Measurements from ENCODE around the gene TMEM130. TPM values are rescaled to one million over a fixed set of nuclear protein-coding genes. Genes with fewer than 3 reads are reported as not detected.
A peak's percentile ranks its signal among the peaks of the same experiment; 100 is the strongest.

TMEM130 gene
- total RNA-seq, result 2.3 TPM
- polyA plus RNA-seq (ENCODE audit: insufficient read depth in 1 of 8, insufficient read length in 8 of 8, low replicate concordance in 1 of 8), result 1 to 10 TPM; 3.1 to 6.6 (median 5.7) TPM
- long read RNA-seq, donor 1, result 0 reads
- long read RNA-seq, donor 2, result 0 reads
- long read RNA-seq, donor 3, partial matches to known transcripts, result 0 of 1 reads
- long read RNA-seq, donor 3, other reads (novel, unspliced or antisense), result 0 of 1 reads
- long read RNA-seq, donor 4, partial matches to known transcripts, result 0 of 1 reads
- long read RNA-seq, donor 4, other reads (novel, unspliced or antisense), result 0 of 1 reads
- long read RNA-seq, donor 5, partial matches to known transcripts, result 0 of 2 reads
- long read RNA-seq, donor 5, other reads (novel, unspliced or antisense), result 0 of 2 reads
- long read RNA-seq, donor 6, result 0 reads
- long read RNA-seq, donor 7, partial matches to known transcripts, result 0 of 1 reads
- long read RNA-seq, donor 7, other reads (novel, unspliced or antisense), result 0 of 1 reads
- long read RNA-seq, donor 8, result 0 reads
- long read RNA-seq, donor 9, result 0 reads
- long read RNA-seq, donor 10, result 0 reads
- long read RNA-seq, donor 11, result 0 reads

GRCh38 chr7:98869597-98870120 is at the start of gene TMEM130:
TMEM130 (minus strand) TSS chr7:98870014; CDS start chr7:98869861, 153 bp downstream.
- peaks cover 34% of the 10 kb centered on the region for H3K27me3 ChIP-seq (ENCODE audit: control insufficient read depth, insufficient read depth, low read length)

GRCh38 chr7:98917331-98917730 is 47.5 kb upstream of the TMEM130 start:
- 96% methylated on average over 10 of the region's 12 CpGs for WGBS (ENCODE audit: insufficient coverage)
- DNase-seq, result no peak
- H3K4me1 ChIP-seq (ENCODE audit: control insufficient read depth, insufficient read depth, low read length), result no peaks in the 10 kb centered on the region
- H3K36me3 ChIP-seq (ENCODE audit: control insufficient read depth, insufficient read depth, low read length), result peaks cover 79% of the 10 kb centered on the region
- no peak overlapping the region for H3K4me3 ChIP-seq (ENCODE audit: low read length)
- no peaks in the 10 kb centered on the region for H3K9me3 ChIP-seq (replicated peaks; ENCODE audit: control insufficient read depth, low read depth, low read length)
- no peaks in the 10 kb centered on the region for H3K27me3 ChIP-seq (ENCODE audit: control insufficient read depth, insufficient read depth, low read length)
- H3K27ac ChIP-seq (ENCODE audit: low read length), result no peak overlapping the region

More at GRCh38 chr7:98869597-98870120, at the start of gene TMEM130:
- peak; percentile 23 for DNase-seq
- H3K4me1 ChIP-seq (ENCODE audit: control insufficient read depth, insufficient read depth, low read length), result peaks cover 22% of the 10 kb centered on the region
- H3K36me3 ChIP-seq (ENCODE audit: control insufficient read depth, insufficient read depth, low read length), result no peaks in the 10 kb centered on the region
- H3K4me3 ChIP-seq (ENCODE audit: low read length), result peak within 1 kb of the TSS; percentile 43
- under 1% methylated on average over 69 of the region's 69 CpGs for WGBS (ENCODE audit: insufficient coverage)
- no peak within 1 kb of the TSS for H3K27ac ChIP-seq (ENCODE audit: low read length)
- H3K9me3 ChIP-seq (replicated peaks; ENCODE audit: control insufficient read depth, low read depth, low read length), result no peaks in the 10 kb centered on the region

DNA sequence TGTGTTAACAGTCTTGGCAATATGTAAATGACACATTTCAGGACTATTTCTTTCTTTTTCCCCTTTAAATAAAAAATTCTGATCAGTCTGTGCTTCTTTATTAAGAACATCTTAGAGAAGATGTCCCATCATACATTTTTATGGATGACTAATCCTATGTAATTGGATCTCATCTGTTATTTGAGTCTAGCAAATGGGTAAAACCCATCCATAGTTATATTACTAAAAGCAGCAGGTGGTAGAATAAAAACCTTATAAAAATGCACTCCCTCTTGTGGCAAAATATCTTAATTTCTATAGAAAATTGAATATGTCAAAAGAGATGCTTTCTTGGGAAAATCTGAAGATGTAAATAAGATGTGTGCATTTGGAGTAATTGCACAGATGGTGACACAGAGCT is 43.8 kb upstream of the TMEM130 start:
- Histone ChIP-seq H3K4me3 (ENCODE audit: low read length) (no peak overlapping the region), H3K4me1 (ENCODE audit: control insufficient read depth, insufficient read depth, low read length) (no peaks in the 10 kb centered on the region), H3K27ac (ENCODE audit: low read length) (no peak overlapping the region), H3K36me3 (ENCODE audit: control insufficient read depth, insufficient read depth, low read length) (peaks cover 74% of the 10 kb centered on the region), H3K27me3 (ENCODE audit: control insufficient read depth, insufficient read depth, low read length) (no peaks in the 10 kb centered on the region), H3K9me3 (replicated peaks; ENCODE audit: control insufficient read depth, low read depth, low read length) (no peaks in the 10 kb centered on the region)
- no peak for DNase-seq

DNA sequence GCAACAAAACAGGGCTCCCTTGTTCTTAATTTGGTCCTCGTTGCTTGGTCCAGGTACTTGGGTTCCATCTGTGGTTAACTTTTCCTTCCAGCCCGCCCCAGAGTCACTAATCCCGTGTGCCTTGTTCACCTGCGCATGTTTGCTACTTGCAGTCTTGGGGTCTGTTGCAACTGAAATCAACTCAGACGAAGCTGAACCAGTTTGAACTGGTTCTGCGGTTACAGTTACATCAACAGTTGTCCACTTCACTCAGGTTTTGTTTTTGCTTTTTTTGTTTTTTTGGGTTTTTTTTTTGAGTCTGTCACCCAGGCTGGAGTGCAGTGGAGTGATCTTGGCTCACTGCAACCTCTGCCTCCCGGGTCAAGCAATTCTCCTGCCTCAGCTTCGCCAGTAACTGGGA is 43.2 kb upstream of the TMEM130 start:
- 82% methylated on average over 5 of the region's 8 CpGs for WGBS (ENCODE audit: insufficient coverage)
- Histone ChIP-seq H3K36me3 (ENCODE audit: control insufficient read depth, insufficient read depth, low read length) (peaks cover 74% of the 10 kb centered on the region), H3K4me3 (ENCODE audit: low read length) (no peak overlapping the region), H3K27me3 (ENCODE audit: control insufficient read depth, insufficient read depth, low read length) (no peaks in the 10 kb centered on the region), H3K27ac (ENCODE audit: low read length) (no peak overlapping the region), H3K9me3 (replicated peaks; ENCODE audit: control insufficient read depth, low read depth, low read length) (no peaks in the 10 kb centered on the region), H3K4me1 (ENCODE audit: control insufficient read depth, insufficient read depth, low read length) (no peaks in the 10 kb centered on the region)
- DNase-seq, result no peak

DNA sequence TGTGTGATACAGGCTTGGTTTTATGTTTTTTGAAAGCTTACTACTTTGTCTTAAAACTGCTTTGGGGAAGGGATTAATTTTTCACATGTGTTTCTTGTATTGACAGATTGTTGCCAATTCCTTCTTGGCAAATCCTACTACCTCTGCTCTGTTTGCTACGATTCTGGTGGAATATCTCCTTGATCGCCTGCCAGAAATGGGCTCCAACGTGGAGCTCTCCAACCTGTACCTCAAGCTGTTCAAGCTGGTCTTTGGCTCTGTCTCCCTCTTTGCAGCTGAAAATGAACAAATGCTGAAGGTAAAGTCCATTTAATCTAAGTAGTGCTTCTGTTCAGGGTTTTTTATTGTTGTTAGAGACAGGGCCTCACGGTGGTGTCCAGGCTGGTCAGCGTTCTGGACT is 42.1 kb upstream of the TMEM130 start:
- Histone ChIP-seq H3K36me3 (ENCODE audit: control insufficient read depth, insufficient read depth, low read length) (peaks cover 70% of the 10 kb centered on the region), H3K9me3 (replicated peaks; ENCODE audit: control insufficient read depth, low read depth, low read length) (no peaks in the 10 kb centered on the region), H3K4me1 (ENCODE audit: control insufficient read depth, insufficient read depth, low read length) (no peaks in the 10 kb centered on the region), H3K27me3 (ENCODE audit: control insufficient read depth, insufficient read depth, low read length) (no peaks in the 10 kb centered on the region), H3K4me3 (ENCODE audit: low read length) (no peak overlapping the region), H3K27ac (ENCODE audit: low read length) (no peak overlapping the region)
- peak; percentile 78 for DNase-seq
- 38% methylated on average over 3 of the region's 5 CpGs for WGBS (ENCODE audit: insufficient coverage)

DNA sequence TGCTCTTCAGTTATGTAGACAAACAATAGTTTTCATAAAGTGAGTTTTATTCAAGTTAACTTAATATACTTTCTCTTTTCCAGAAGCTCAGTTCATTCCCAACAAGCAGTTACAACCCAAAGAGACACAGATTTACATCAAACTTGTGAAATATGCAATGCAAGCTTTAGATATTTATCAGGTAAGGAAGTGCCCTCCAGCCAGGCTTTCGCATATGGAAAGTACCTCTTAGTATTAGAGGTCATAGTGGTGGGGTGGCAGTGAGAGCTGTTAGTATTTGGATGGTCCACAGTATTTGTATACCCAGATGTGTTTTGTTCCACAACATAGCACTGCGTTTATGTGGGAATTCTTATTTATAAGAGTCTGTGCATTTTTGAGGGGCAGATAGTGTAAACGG is 40.6 kb upstream of the TMEM130 start:
- H3K9me3 ChIP-seq (replicated peaks; ENCODE audit: control insufficient read depth, low read depth, low read length), result no peaks in the 10 kb centered on the region
- no peak overlapping the region for H3K27ac ChIP-seq (ENCODE audit: low read length)
- no peak overlapping the region for H3K4me3 ChIP-seq (ENCODE audit: low read length)
- no peaks in the 10 kb centered on the region for H3K27me3 ChIP-seq (ENCODE audit: control insufficient read depth, insufficient read depth, low read length)
- H3K36me3 ChIP-seq (ENCODE audit: control insufficient read depth, insufficient read depth, low read length), result peaks cover 63% of the 10 kb centered on the region
- WGBS (ENCODE audit: insufficient coverage), result no CpG with 5 or more reads among the region's 3 CpGs
- no peaks in the 10 kb centered on the region for H3K4me1 ChIP-seq (ENCODE audit: control insufficient read depth, insufficient read depth, low read length)
- no peak for DNase-seq

GRCh38 chr7:98909487-98909886 is 39.7 kb upstream of the TMEM130 start:
- WGBS (ENCODE audit: insufficient coverage), result 72% methylated on average over 4 of the region's 8 CpGs
- no peaks in the 10 kb centered on the region for H3K27me3 ChIP-seq (ENCODE audit: control insufficient read depth, insufficient read depth, low read length)
- peaks cover 66% of the 10 kb centered on the region for H3K36me3 ChIP-seq (ENCODE audit: control insufficient read depth, insufficient read depth, low read length)
- no peak for DNase-seq
- H3K4me3 ChIP-seq (ENCODE audit: low read length), result no peak overlapping the region
- no peak overlapping the region for H3K27ac ChIP-seq (ENCODE audit: low read length)
- H3K4me1 ChIP-seq (ENCODE audit: control insufficient read depth, insufficient read depth, low read length), result no peaks in the 10 kb centered on the region
- H3K9me3 ChIP-seq (replicated peaks; ENCODE audit: control insufficient read depth, low read depth, low read length), result no peaks in the 10 kb centered on the region

GRCh38 chr7:98908585-98908984 is 38.8 kb upstream of the TMEM130 start:
- no peak overlapping the region for H3K27ac ChIP-seq (ENCODE audit: low read length)
- no peaks in the 10 kb centered on the region for H3K4me1 ChIP-seq (ENCODE audit: control insufficient read depth, insufficient read depth, low read length)
- 95% methylated on average over 14 of the region's 19 CpGs for WGBS (ENCODE audit: insufficient coverage)
- H3K27me3 ChIP-seq (ENCODE audit: control insufficient read depth, insufficient read depth, low read length), result no peaks in the 10 kb centered on the region
- H3K4me3 ChIP-seq (ENCODE audit: low read length), result no peak overlapping the region
- H3K36me3 ChIP-seq (ENCODE audit: control insufficient read depth, insufficient read depth, low read length), result peaks cover 71% of the 10 kb centered on the region
- no peak for DNase-seq
- H3K9me3 ChIP-seq (replicated peaks; ENCODE audit: control insufficient read depth, low read depth, low read length), result no peaks in the 10 kb centered on the region

DNA sequence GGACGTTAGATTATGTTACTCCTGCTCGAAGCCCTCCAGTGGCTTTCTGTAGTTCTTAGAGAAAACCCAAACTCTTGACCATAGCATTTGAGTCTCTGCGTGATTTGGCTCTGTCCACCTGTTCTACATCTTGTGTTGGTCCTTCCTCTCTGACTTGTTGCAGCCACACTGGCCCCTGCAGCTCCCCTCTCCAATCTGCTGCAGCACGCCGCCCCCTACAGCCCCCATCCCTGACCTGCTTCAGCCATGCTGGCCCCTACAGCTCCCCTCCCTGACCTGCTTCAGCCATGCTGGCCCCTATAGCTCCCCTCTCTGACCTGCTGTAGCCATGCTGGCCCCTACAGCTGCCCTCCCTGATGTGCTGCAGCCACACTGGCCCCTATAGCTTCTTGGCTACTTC is 37.8 kb upstream of the TMEM130 start:
- H3K4me1 ChIP-seq (ENCODE audit: control insufficient read depth, insufficient read depth, low read length), result no peaks in the 10 kb centered on the region
- no peak overlapping the region for H3K27ac ChIP-seq (ENCODE audit: low read length)
- H3K9me3 ChIP-seq (replicated peaks; ENCODE audit: control insufficient read depth, low read depth, low read length), result no peaks in the 10 kb centered on the region
- no peak for DNase-seq
- peaks cover 73% of the 10 kb centered on the region for H3K36me3 ChIP-seq (ENCODE audit: control insufficient read depth, insufficient read depth, low read length)
- no peaks in the 10 kb centered on the region for H3K27me3 ChIP-seq (ENCODE audit: control insufficient read depth, insufficient read depth, low read length)
- 95% methylated on average over 3 of the region's 5 CpGs for WGBS (ENCODE audit: insufficient coverage)
- H3K4me3 ChIP-seq (ENCODE audit: low read length), result no peak overlapping the region

- 96% methylated on average over 3 of the region's 4 CpGs for WGBS (ENCODE audit: insufficient coverage)
- no peaks in the 10 kb centered on the region for H3K27me3 ChIP-seq (ENCODE audit: control insufficient read depth, insufficient read depth, low read length)
- no peak for DNase-seq
- no peaks in the 10 kb centered on the region for H3K9me3 ChIP-seq (replicated peaks; ENCODE audit: control insufficient read depth, low read depth, low read length)
- H3K36me3 ChIP-seq (ENCODE audit: control insufficient read depth, insufficient read depth, low read length), result peaks cover 69% of the 10 kb centered on the region
- no peak overlapping the region for H3K27ac ChIP-seq (ENCODE audit: low read length)
- no peak overlapping the region for H3K4me3 ChIP-seq (ENCODE audit: low read length)
- H3K4me1 ChIP-seq (ENCODE audit: control insufficient read depth, insufficient read depth, low read length), result no peaks in the 10 kb centered on the region
Observed at GRCh38 chr7:98903246-98903645, 33.4 kb upstream of the TMEM130 start.
